Liver (tissue), 9 donors: ENCODE results near the gene DNAJC7. TPM values are rescaled to one million over a fixed set of nuclear protein-coding genes. Genes with fewer than 3 reads are reported as not detected.

Experiments used
- DNase-seq: peaks from one replicate; pipeline ENCODE4 v3.0.0-alpha.2; 2017; ENCODE audit warnings: low spot score
- H3K27ac ChIP-seq, 2 donors: one replicate each; pipeline ENCODE4 v1.7.0; 2013; ENCODE audit warnings: inconsistent platforms in 2 of 2, low read length in 2 of 2, control low read depth in 1 of 2, low read depth in 1 of 2, mild to moderate bottlenecking in 1 of 2
- H3K27me3 ChIP-seq, 4 donors: one replicate each; pipeline versions ENCODE4 v1.6.1 to v1.7.0; 2013; ENCODE audit warnings: low read length in 3 of 4, inconsistent platforms in 1 of 4, mild to moderate bottlenecking in 1 of 4, moderate library complexity in 1 of 4; ENCODE audit not compliant: control insufficient read depth in 4 of 4, insufficient read depth in 4 of 4
- H3K36me3 ChIP-seq, 4 donors: one replicate each; pipeline versions ENCODE4 v1.6.1 to v1.7.0; 2013; ENCODE audit warnings: low read length in 3 of 4, mild to moderate bottlenecking in 3 of 4, low read depth in 1 of 4, moderate library complexity in 1 of 4; ENCODE audit not compliant: control insufficient read depth in 4 of 4, insufficient read depth in 3 of 4
- H3K4me1 ChIP-seq, 4 donors: one replicate each; pipeline versions ENCODE4 v1.6.1 to v1.7.0; 2013; ENCODE audit warnings: low read length in 3 of 4, mild to moderate bottlenecking in 3 of 4, moderate library complexity in 1 of 4; ENCODE audit not compliant: control insufficient read depth in 4 of 4, insufficient read depth in 4 of 4
- H3K4me3 ChIP-seq, 3 donors: one replicate each; pipeline versions ENCODE4 v1.6.1 to v1.7.0; 2013; ENCODE audit warnings: low read length in 3 of 3, control low read depth in 1 of 3, low read depth in 1 of 3, mild to moderate bottlenecking in 1 of 3
- H3K9ac ChIP-seq, 2 donors: one replicate each; pipeline ENCODE4 v1.7.0; 2013; ENCODE audit warnings: low read length in 2 of 2, mild to moderate bottlenecking in 2 of 2, moderate library complexity in 2 of 2, control low read depth in 1 of 2, low read depth in 1 of 2
- H3K9me3 ChIP-seq, 4 donors: one replicate each; pipeline versions ENCODE4 v1.6.1 to v1.7.0; 2013; ENCODE audit warnings: low read length in 3 of 4; ENCODE audit not compliant: control insufficient read depth in 4 of 4
- ATF3 ChIP-seq: IDR thresholded peaks from 2 replicates; pipeline ENCODE4 v1.6.1; 2016; ENCODE audit warnings: antibody characterized with exemption
- CTCF ChIP-seq: fragments of 150-350 bp; IDR thresholded peaks from 2 replicates; pipeline ENCODE4 v1.5.1; 2017; ENCODE audit warnings: improper control_type of control experiment, low read depth, low read length; ENCODE audit not compliant: missing input control
- EGR1 ChIP-seq, 2 donors: IDR thresholded peaks; 2 replicates each; pipeline ENCODE4 v1.6.1; 2016 to 2018; ENCODE audit warnings: antibody characterized with exemption in 2 of 2, low read depth in 2 of 2
- FOXA1 ChIP-seq: IDR thresholded peaks from 2 replicates; pipeline ENCODE4 v1.6.1; 2016; ENCODE audit warnings: antibody characterized with exemption
- FOXA2 ChIP-seq: IDR thresholded peaks from 2 replicates; pipeline ENCODE4 v1.6.1; 2016; ENCODE audit warnings: antibody characterized with exemption
- GABPA ChIP-seq, 2 donors: IDR thresholded peaks in 1 of 2; conservative IDR thresholded peaks in 1 of 2; 2 replicates each; pipeline ENCODE4 v1.6.1; 2016; ENCODE audit warnings: antibody characterized with exemption in 2 of 2, mild to moderate bottlenecking in 1 of 2, moderate library complexity in 1 of 2
- HNF4A ChIP-seq, 2 donors: conservative IDR thresholded peaks; 2 replicates each; pipeline ENCODE4 v1.6.1; 2016; ENCODE audit warnings: antibody characterized with exemption in 2 of 2, mild to moderate bottlenecking in 2 of 2
- HNF4G ChIP-seq: IDR thresholded peaks from 2 replicates; pipeline ENCODE4 v1.6.1; 2016; ENCODE audit warnings: antibody characterized with exemption
- JUND ChIP-seq, 2 donors: IDR thresholded peaks; 2 replicates each; pipeline ENCODE4 v1.6.1; 2016; ENCODE audit warnings: antibody characterized with exemption in 2 of 2
- MAX ChIP-seq: IDR thresholded peaks from 2 replicates; pipeline ENCODE4 v1.6.1; 2016; ENCODE audit warnings: antibody characterized with exemption
- NR2F2 ChIP-seq: IDR thresholded peaks from 2 replicates; pipeline ENCODE4 v1.6.1; 2016; ENCODE audit warnings: antibody characterized with exemption
- RAD21 ChIP-seq, 2 donors: IDR thresholded peaks; 2 replicates each; pipeline ENCODE4 v1.6.1; 2016; ENCODE audit warnings: antibody characterized with exemption in 2 of 2, mild to moderate bottlenecking in 2 of 2
- RXRA ChIP-seq, 2 donors: IDR thresholded peaks; 2 replicates each; pipeline ENCODE4 v1.6.1; 2017 to 2018; ENCODE audit warnings: antibody characterized with exemption in 2 of 2, mild to moderate bottlenecking in 1 of 2
- SP1 ChIP-seq: IDR thresholded peaks from 2 replicates; pipeline ENCODE4 v1.6.1; 2018; ENCODE audit warnings: antibody characterized with exemption, mild to moderate bottlenecking
- YY1 ChIP-seq: IDR thresholded peaks from 2 replicates; pipeline ENCODE4 v1.6.1; 2016; ENCODE audit warnings: antibody characterized with exemption, mild to moderate bottlenecking
- ZBTB33 ChIP-seq: IDR thresholded peaks from 2 replicates; pipeline ENCODE4 v1.6.1; 2016; ENCODE audit warnings: antibody characterized with exemption
- WGBS: extraction: QIAGEN DNeasy Blood & Tissue Kit; methylation state at CpG from one replicate; pipeline ENCODE4 v1.1.7; 2013; 5-methylcytosine and 5-hydroxymethylcytosine counted together
- polyA plus RNA-seq, 2 donors: library from polyadenylated mRNA; stranded (reverse) in 1 of 2; unstranded in 1 of 2; fragments of 200-250 nt in 1 of 2; fragments of >200 nt in 1 of 2; fragmentation: Nextera tagmentation in 1 of 2; extraction: Ambion mirVana in 1 of 2; gene quantifications; one replicate each; pipeline versions ENCODE4 v1.2.1 to v1.2.3, GENCODE V29; 2013 to 2015
- total RNA-seq, 2 donors: library from RNA; depleted of rRNA; stranded (reverse); fragments of >200 nt; gene quantifications; one replicate each; pipeline ENCODE4 v1.2.3, GENCODE V29; 2014
- TF ChIP-seq, protein P1 (sequence below): IDR thresholded peaks from 2 replicates; pipeline ENCODE4 v1.6.1; 2016; ENCODE audit warnings: antibody characterized with exemption, mild to moderate bottlenecking
- donor health status: healthy.
- donor health status: healthy.
- donor health status: healthy.
- donor health status: healthy.
- donor health status: healthy.

DNAJC7 gene
- total and polyA plus RNA-seq, 4 donors, result 28.7 to 33.9 (median 30.6) TPM

DNA sequence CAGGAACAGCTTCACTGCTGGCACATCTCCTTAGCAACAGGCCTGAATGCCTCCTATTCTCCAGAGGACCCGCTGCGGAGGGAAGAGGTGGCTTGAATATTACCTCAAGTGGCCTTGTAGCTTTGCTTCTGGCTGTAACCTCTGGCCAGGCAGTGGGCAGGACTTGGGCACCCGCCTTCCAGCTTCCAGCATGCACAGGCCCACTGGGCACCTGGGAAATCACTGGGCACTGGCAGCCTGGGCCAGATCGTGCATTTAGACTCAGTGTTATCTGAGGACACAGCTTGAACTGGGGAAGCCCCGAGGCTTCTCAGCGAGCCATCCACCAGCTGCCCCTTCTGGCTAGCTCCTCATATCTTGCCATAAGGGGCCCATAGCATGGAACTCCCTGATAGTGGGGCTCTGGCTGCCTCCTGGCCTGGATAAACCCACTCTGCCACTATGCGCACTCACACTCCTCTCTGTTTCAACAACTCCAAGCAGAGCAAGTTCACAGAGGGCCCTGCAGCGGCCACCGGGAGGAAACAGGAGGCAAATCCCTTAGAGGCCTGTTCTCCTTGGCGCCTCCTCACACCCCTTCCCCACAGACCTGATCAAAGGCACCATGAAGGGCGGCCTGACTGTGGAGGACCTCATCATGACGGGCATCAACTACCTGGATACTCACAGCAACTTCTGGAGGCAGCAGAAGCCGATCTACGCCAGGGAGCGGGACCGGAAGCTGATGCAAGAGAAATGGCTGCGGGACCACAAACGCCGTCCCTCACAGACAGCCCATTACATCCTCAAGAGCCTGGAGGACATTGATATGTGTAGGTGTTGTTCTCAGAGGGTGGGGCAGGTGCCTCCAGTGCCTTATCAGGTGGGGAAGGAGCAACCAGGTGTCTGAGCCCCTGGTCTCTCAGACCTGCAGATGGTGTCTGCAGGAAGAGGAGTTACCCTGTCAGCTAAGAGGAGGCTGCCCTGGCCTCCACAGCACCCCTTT lies 79.0 kb downstream of the DNAJC7 start:
- peak; percentile 76 for DNase-seq

GRCh38 chr17:41935641-41936040 lies 81.6 kb downstream of the DNAJC7 start:
- Histone ChIP-seq H3K4me3 (no peak overlapping the region), H3K4me1 (peaks cover 2 to 21% (median 15%) of the 10 kb centered on the region in 4 donors), H3K9me3 (no peaks in the 10 kb centered on the region), H3K27ac (no peak overlapping the region), H3K9ac (no peak overlapping the region), H3K27me3 (no peaks in the 10 kb centered on the region), H3K36me3 (no peaks in the 10 kb centered on the region)
- WGBS, result 98% methylated on average over 6 of the region's 6 CpGs
- TF ChIP-seq ATF3, result no peak
- no peak for TF ChIP-seq CTCF
- TF ChIP-seq JUND (IDR thresholded peaks at IDR 0.05), result no peak
- no peak for TF ChIP-seq YY1
- TF ChIP-seq HNF4A (conservative IDR thresholded peaks at IDR 0.05), result no peak
- no peak for TF ChIP-seq HNF4G
- no peak for TF ChIP-seq ZBTB33
- DNase-seq, result no peak

More for the DNA sequence above, 79.0 kb downstream of the DNAJC7 start:
- no peaks in the 10 kb centered on the region for H3K27me3 ChIP-seq
- peak overlapping the region in 1 of 2 donors; percentile 11 for H3K9ac ChIP-seq
- H3K4me3 ChIP-seq, result no peak overlapping the region
- peak overlapping the region; percentile 79 to 89 for H3K27ac ChIP-seq
- 74% methylated on average over 19 of the region's 19 CpGs for WGBS
- H3K9me3 ChIP-seq, result no peaks in the 10 kb centered on the region
- peaks cover 2 to 26% (median 17%) of the 10 kb centered on the region in 4 donors for H3K4me1 ChIP-seq
- peak; percentile 69 for TF ChIP-seq FOXA1
- TF ChIP-seq RXRA (IDR thresholded peaks at IDR 0.05), result peak; percentile 96 to 98
- TF ChIP-seq EGR1 (IDR thresholded peaks at IDR 0.05; ENCODE audit: low read depth in 2 of 2), result no peak
- peak; percentile 69 to 82 for TF ChIP-seq HNF4A (conservative IDR thresholded peaks at IDR 0.05)
- peak; percentile 10 for TF ChIP-seq FOXA2
- peak in 1 of 2 donors; percentile 53 for TF ChIP-seq GABPA (IDR thresholded peaks at IDR 0.05 in 1 of 2, conservative IDR thresholded peaks at IDR 0.05 in 1 of 2)
- TF ChIP-seq RAD21 (IDR thresholded peaks at IDR 0.05), result peak; percentile 32 to 40
- peak in 1 of 2 donors; percentile 28 for TF ChIP-seq JUND (IDR thresholded peaks at IDR 0.05)
- TF ChIP-seq ZBTB33, result no peak
- TF ChIP-seq NR2F2, result no peak
- peak; percentile 73 for TF ChIP-seq SP1
- no peak for TF ChIP-seq MAX
- TF ChIP-seq, protein P1, sequence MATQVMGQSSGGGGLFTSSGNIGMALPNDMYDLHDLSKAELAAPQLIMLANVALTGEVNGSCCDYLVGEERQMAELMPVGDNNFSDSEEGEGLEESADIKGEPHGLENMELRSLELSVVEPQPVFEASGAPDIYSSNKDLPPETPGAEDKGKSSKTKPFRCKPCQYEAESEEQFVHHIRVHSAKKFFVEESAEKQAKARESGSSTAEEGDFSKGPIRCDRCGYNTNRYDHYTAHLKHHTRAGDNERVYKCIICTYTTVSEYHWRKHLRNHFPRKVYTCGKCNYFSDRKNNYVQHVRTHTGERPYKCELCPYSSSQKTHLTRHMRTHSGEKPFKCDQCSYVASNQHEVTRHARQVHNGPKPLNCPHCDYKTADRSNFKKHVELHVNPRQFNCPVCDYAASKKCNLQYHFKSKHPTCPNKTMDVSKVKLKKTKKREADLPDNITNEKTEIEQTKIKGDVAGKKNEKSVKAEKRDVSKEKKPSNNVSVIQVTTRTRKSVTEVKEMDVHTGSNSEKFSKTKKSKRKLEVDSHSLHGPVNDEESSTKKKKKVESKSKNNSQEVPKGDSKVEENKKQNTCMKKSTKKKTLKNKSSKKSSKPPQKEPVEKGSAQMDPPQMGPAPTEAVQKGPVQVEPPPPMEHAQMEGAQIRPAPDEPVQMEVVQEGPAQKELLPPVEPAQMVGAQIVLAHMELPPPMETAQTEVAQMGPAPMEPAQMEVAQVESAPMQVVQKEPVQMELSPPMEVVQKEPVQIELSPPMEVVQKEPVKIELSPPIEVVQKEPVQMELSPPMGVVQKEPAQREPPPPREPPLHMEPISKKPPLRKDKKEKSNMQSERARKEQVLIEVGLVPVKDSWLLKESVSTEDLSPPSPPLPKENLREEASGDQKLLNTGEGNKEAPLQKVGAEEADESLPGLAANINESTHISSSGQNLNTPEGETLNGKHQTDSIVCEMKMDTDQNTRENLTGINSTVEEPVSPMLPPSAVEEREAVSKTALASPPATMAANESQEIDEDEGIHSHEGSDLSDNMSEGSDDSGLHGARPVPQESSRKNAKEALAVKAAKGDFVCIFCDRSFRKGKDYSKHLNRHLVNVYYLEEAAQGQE, result peak; percentile 26
- no peak for TF ChIP-seq ATF3
- H3K36me3 ChIP-seq, result no peaks in the 10 kb centered on the region
